ELF-1 (cell line): Measurements from ENCODE around the gene SPTLC1.

Experiments
- DNase-seq: peaks from one replicate; pipeline ENCODE4 v3.0.0-alpha.2; 2016; ENCODE audit warnings: low read depth, low spot score

SPTLC1 gene

DNA sequence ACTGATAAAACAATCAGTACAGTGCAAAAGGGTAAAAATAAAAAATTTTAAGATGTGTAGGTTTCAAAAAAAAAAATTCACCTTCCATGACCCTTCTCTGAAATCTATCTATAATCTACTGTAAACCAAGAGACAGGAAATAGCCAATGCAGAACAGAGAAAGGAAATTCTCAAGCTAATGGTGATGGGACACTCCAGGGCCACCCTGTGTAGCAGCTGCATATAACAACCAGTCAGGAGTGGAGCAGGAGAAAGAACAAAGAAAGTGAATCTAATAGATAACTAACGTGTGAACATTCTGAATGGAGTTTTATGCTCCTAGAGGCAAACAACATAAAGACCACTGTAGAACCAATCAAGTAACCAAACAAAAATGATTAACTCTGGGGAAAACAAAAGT, 16.6 kb downstream of the SPTLC1 start:
- DNase-seq = no peak

- DNase-seq = peak; percentile 97
Measured at GRCh38 chr9:92097997-92098482, 17.2 kb downstream of the SPTLC1 start.

GRCh38 chr9:92095236-92095635, 20.0 kb downstream of the SPTLC1 start:
- no peak for DNase-seq

DNA sequence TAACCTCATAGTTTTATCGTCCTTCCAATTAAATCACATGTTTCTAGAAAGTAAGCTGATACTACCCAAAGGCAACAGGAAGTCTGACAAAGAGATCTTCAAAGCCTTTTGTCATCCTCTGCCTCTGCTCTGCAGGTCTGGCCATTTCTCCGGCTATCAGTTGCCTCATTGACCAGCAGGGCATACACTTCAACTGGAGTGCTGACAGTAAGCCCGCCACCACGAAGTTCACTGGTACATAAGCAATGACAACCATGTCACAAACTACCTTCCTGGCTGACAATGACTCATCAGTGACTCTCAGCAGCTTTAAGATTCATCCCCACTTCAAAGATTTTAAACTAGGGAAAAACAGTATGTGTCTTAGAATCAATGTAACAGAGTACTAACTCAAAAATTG, 20.6 kb downstream of the SPTLC1 start:
- DNase-seq = no peak

DNA sequence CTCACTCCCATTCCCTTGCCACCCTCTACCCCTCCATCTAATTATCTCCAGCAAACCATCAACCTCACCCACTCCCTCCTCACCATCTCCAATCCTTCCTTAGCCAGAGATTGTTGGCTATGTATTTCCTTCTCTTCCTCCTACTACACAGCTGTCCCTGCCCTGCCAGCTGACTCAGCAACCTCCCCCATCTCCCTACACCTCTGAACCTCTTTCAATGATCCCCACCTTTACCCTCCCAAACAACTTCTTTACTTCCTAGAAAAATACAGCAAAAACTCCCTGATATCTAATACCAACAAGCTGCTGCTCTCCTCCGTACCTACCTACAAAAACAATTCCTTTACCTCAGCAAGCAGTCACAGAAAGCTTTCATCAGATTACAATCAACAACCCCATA, 37.3 kb downstream of the SPTLC1 start:
- no peak for DNase-seq

GRCh38 chr9:92071634-92072033, 43.6 kb downstream of the SPTLC1 start:
- DNase-seq = peak; percentile 83

DNA sequence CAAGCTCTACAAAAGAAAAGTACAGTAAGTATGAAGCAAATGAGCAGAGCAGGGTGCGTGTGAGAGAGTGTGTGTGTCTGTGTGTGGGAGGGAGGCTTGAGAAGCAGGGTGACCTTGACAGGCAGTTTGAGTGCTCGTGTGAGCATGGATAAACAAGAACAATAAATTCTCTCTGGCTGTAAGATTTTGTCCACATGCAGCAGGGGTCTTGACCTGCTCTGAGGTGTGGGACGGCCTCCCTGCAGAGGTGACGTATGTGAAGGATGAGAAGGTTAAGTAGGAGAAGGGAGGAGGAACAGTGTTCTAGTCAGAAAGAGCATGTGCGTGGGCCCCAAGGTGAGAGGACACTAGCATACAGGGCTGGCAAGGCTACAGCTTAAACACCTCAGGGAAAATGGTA, 49.0 kb downstream of the SPTLC1 start:
- DNase-seq = no peak

DNA sequence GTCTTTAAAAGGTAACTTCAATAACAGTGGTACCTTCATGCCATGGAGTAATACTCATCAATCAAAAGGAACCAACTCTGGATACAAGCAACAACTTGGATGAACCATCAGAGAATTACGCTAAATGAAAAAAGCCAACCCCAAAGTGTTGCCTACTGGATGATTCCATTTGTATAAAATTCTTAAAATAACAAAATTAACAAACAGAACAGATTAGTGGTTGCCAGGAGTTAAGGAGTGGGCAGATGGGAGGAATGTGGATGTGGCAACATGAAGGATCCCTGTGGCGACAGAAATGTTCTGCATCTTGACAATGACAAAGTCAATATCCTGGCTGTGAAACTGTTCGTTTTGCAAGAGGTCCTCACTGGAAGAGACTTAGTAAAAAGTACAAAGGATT, 50.5 kb downstream of the SPTLC1 start:
- DNase-seq = no peak

GRCh38 chr9:92061184-92061583, 54.0 kb downstream of the SPTLC1 start:
- DNase-seq = no peak

GRCh38 chr9:92059661-92060060, 55.6 kb downstream of the SPTLC1 start:
- no peak for DNase-seq

DNA sequence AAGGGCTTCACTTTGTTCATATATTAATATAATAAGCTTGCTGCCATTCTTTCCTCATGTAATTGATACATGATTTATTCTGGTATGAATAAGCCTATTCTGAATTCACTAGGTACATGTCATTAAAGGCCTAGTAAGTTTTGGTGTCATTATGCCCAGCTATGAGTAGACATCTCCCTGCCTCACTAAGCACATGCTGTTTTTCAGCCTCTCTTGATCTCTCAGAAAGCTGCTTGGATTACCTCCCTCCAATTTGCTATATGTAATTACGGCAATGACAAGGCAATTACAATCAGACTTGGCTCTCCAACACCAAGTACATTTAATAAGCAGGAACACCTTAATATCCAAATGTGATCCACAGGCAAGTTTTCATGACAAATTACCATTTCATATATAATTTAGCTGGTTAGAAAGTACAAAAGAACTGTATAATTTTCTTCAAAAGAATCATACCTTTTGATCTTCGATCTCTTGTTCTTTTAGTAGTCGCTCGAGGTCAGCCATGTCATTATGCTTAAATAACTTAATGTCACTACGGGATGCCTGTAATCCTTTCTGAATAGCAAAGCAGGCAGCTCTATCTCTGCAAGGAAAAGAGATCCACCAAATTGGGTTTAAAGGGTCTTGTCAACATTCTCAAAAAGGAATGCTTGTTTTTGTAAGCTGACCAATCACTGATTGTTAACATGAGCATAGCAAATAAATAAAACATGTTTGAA, 56.3 kb downstream of the SPTLC1 start:
- no peak for DNase-seq

DNA sequence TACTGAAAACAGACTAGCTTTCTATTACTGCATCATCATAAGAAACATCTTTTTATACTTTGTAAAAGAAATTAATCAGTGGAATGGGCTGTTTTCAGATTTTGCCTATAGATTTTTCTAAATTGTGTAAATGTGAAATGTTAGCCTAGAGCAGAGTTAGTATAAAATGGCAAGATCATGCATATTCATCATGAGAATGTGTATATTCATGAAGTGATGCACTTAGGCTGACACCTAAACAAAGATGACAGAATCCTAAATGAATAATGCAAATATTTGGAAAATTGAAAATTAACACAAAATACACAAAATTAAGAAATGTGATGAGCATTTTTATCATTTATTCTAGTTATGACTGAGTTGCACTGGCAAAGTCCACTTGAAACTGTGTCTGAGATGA, 57.2 kb downstream of the SPTLC1 start:
- DNase-seq = no peak

DNA sequence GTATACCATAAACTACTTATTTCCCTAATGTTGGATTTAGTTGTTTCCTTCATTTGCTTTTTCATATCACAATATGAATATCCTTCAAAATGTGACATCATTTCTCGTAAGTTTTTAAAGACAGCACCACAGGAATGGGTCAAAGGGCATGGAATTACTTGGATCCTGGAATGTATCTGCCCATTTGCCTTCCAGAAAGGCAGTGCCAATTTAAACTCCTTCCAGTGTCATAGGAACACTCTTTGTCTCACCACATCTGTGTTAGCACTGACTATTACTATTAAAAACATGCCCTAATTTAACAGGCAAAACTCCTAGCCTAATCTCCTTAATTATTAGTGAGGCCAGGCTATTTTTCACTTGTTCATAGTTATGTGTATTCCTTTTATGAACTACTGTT, 58.0 kb downstream of the SPTLC1 start:
- DNase-seq = no peak

DNA sequence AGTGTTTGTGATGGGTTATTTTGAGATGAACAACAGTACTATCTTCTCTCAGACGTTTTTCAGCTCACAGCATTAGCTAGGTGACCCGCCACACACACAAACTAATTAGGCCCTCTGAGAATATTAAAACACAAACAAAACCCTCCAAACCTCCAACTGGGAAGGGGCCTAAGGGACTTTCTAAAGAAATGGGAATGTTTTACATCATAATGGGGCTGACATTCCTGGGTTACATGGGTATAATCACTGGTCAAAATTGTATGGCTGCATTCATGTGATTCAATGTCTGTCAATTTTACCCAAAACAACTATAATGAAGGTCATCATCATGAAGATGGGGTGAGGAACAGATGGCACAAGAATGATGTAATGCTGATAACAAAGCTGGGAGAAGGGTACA, 59.6 kb downstream of the SPTLC1 start:
- DNase-seq = peak; percentile 65

- DNase-seq = peak; percentile 79
Measured at GRCh38 chr9:92048924-92049625, 66.1 kb downstream of the SPTLC1 start.

DNA sequence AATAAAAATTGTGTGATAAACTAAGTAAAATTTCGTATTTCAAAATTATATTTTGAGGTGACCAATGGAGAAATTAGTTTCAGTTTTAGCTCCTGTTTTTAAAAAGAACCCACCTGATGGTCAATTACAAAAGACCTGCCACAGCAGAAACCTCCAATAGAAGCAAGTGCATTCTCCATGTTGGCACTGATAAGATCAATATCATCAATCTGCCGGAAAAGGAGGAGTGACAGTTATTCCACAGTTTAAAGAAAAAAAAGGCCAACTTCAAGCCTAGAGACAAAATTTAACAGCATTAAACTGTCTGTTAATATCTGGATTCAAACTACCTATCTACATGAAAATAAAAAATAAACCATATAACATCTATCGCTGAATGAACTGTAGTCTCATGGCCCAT, 67.7 kb downstream of the SPTLC1 start:
- DNase-seq = no peak

DNA sequence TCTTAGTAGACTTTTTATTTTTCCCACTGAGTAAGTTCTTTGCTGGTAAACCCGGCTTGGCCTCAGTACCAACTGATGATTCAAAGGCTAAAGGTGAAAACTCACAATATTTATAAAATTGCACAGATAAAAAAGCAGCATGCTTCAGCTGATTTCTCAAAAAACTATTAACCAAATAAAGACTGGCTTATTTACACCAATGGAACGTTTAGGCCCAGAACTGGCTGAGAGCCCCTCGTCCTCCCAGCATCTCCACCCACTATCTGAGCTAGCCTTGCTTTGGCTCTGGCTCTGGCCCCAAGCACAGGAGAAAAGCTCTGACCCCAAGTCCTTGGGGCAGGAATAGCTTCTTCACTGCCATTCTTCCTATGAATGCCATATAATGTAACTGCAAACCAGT, 68.5 kb downstream of the SPTLC1 start:
- no peak for DNase-seq

GRCh38 chr9:92044936-92045335, 70.3 kb downstream of the SPTLC1 start:
- DNase-seq = no peak

- no peak for DNase-seq
Measured at GRCh38 chr9:92043002-92043401, 72.2 kb downstream of the SPTLC1 start.

DNA sequence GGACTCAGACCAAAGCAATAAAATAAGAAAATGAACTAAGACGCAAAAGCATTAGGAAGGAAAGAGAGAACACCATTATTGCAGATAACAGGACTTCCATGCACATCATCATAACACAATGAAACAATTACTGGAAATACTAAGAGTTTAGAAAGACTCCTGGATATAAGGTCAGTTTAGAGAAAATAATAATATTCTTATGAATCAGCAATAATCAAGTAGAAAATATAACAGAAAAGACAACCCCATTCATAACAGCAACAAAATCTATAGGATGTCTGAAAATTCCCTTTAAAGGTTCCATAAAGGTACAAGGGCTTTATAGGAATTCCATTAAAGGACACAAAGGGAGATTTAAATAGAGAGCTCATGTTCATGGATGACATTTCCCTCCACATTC, 73.0 kb downstream of the SPTLC1 start:
- DNase-seq = no peak

DNA sequence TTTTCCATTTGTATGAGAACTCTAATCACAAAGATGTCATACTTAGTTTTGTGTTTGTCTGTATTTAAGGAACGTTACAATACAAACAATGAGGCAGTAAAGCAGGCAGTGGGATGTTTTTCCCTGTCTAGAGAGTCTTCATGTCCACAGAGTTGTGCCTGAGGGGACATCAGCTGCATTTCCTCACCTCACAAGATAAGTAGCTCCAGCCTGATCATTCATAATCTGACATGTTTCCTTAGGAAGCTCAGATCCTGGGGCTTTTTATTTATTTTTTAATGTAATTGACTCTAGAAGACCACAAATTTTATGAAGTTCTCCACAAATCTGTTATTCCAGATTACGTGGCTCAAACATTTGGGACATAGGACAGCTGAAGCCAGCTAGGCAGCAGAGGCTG, 78.5 kb downstream of the SPTLC1 start:
- DNase-seq = no peak

DNA sequence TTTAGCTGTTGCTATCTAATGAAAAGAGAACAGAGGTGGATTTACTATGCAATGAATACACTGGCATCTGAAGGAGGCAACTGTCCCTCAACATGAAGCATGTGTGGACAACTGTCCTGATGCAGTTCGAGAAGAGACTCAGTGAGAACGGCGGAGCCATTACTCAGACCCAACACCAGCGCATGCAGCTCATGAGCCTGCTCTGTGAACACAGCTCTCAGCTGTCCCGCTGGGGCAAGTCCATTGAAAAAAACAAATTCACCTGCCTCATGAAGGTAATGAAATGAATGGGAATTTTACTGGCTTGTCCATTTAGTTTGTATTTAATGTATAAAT, 78.8 kb downstream of the SPTLC1 start:
- DNase-seq = no peak

DNA sequence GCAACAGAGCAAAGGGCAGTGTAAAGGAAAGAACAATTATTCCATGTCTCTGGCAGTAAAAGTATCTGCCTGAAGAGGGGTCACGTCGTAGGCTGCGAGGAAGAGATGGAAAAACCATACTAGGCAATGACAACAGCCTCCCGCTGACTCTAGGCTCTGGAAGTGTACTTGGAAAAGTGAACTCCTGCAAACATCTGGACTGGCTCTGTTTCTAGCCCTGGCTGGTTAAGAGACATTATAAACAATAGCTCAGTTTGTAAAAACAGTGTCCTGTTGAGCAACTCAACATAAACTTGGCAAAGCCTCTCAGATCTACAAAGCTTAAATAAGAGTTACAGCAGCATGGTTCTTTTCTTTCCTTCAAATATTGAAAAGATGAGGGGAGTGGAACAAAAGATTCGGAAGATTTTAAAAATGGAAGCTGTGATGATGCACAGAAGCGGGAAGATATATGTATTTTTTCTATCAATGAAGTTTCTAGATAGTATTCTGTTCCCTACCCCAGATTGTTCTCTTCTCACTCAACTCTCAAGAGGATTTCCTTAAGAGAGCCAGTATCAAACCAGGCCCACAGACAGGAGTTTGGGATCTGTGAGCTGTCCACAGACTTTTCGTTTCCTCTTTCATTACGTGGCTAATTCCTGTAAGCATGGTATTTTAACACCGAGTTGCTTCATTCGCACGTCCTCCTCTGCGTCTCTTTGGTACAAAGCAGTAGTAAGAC, 79.4 kb downstream of the SPTLC1 start:
- DNase-seq = no peak
